Measurements from ENCODE around the gene SLC43A2. TPM values are rescaled to one million over a fixed set of nuclear protein-coding genes. Genes with fewer than 3 reads are reported as not detected.

SLC43A2 gene
- total RNA-seq, 1 donor from 2014 or later = 2.5 TPM

Other genes starting within 250 kb of the SLC43A2 start
- 439 and 444 TPM in 2 replicates for gene YWHAE, start 228.6 kb downstream of the SLC43A2 start, total RNA-seq
- 19.8 and 24.2 TPM in 2 replicates for gene CRK, start 172.6 kb downstream of the SLC43A2 start, total RNA-seq
- 31.1 and 44.0 TPM in 2 replicates for gene MYO1C, start 136.1 kb downstream of the SLC43A2 start, total RNA-seq
- 23.9 and 24.7 TPM in 2 replicates for gene INPP5K, start 112.2 kb downstream of the SLC43A2 start, total RNA-seq
- gene PITPNA, start 66.0 kb downstream of the SLC43A2 start, total RNA-seq = 72.7 and 74.2 TPM in 2 replicates
- gene SCARF1, start 16.9 kb upstream of the SLC43A2 start, total RNA-seq = 7.3 and 9.3 TPM in 2 replicates
- gene RILP, start 21.0 kb upstream of the SLC43A2 start, total RNA-seq = 6.8 and 7.4 TPM in 2 replicates
- gene PRPF8, start 56.0 kb upstream of the SLC43A2 start, total RNA-seq = 405 and 410 TPM in 2 replicates
- gene TLCD2, start 81.5 kb upstream of the SLC43A2 start, total RNA-seq = 0.12 and 0.13 TPM in 2 replicates
- gene WDR81, start 95.9 kb upstream of the SLC43A2 start, total RNA-seq = 21.6 and 21.9 TPM in 2 replicates
- 0.12 and 0.41 TPM in 2 replicates for gene SERPINF2, start 114.0 kb upstream of the SLC43A2 start, total RNA-seq
- not detected in 2 replicates for gene SERPINF1, start 133.2 kb upstream of the SLC43A2 start, total RNA-seq
- gene SMYD4, start 201.1 kb upstream of the SLC43A2 start, total RNA-seq = 28.4 and 33.4 TPM in 2 replicates
- 266 and 269 TPM in 2 replicates for gene RPA1, start 201.2 kb upstream of the SLC43A2 start, total RNA-seq